ENCODE results near the gene GLOD5. TPM values are rescaled to one million over a fixed set of nuclear protein-coding genes. Genes with fewer than 3 reads are reported as not detected.

GLOD5 gene
- total and polyA plus RNA-seq, 9 of the 15 experiments (the other 6 are each of a cell fraction or from before 2014, with no cell fraction given), result 0.27 to 4.4 (median 2.2) TPM

DNA sequence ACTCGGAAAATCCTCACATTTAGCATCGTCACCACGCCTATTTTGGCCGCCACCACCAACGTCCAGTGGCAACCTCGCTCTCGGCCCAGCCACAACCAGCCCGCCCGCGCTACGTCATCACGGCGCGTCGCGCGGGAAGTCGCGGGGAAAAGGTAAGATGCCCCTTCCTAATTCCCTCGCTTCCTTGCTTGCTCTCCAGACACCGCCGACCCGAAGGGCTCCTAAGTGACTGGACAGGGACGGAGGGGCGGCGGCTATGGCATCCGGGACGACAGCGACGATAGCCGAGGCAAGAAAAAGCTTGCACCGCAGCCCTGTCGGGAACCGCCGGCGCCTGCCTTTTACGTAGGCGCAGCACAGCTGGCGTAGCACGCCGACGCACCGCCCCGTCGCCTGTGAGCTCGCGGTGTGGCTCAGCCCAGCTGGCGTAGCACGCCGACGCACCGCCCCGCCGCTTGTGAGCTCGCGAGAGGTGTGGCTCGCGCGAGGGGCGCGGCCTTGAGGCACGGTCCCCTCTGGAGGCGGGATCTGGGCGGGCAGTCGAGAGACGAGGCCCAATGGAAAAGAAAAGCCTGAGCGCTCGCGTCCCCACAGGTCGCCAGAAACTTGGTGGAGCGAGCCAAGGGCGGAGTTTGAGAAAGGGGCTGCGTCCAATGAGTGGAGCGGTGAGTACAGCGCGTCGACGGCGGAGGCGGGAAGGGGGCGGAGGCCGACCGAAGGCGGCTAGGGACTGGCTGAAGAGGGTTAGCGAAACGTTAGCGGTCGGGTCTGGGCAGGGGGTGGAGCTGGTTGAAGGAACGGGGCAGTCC is 39.9 kb downstream of the GLOD5 start, which contains the start of gene HDAC6 (continued):
- TF ChIP-seq ZNF395 (CRISPR knock-in tag; IDR thresholded peaks at IDR 0.05), result no peak
- no peak for TF ChIP-seq PBX2 (CRISPR knock-in tag; IDR thresholded peaks at IDR 0.05; ENCODE audit: low read depth)
- TF ChIP-seq PBX2 (tag; conservative IDR thresholded peaks at IDR 0.05; ENCODE audit: low read depth), result no peak
- no peak for TF ChIP-seq ZNF507 (tag; conservative IDR thresholded peaks at IDR 0.05)
- TF ChIP-seq YY1 (IDR thresholded peaks at IDR 0.05; ENCODE audit: borderline replicate concordance in 1 of 3, control insufficient read depth in 1 of 3, extremely low read depth in 1 of 3, insufficient read depth in 3 of 3, insufficient read length in 1 of 3, insufficient replicate concordance in 2 of 3, low read depth in 1 of 3, low read length in 2 of 3), result peak in 1 of 3 experiments; percentile 11
- TF ChIP-seq NR0B1 (IDR thresholded peaks at IDR 0.05; ENCODE audit: partially characterized antibody), result no peak
- TF ChIP-seq USF2 (CRISPR knock-in tag; IDR thresholded peaks at IDR 0.05), result no peak
- peak; percentile 100 for TF ChIP-seq TFAP4 (CRISPR knock-in tag; IDR thresholded peaks at IDR 0.05; ENCODE audit: borderline replicate concordance)
- TF ChIP-seq RAD21 (CRISPR knock-in tag; conservative IDR thresholded peaks at IDR 0.05 in 1 of 2, IDR thresholded peaks at IDR 0.05 in 1 of 2), result no peak
- no peak for TF ChIP-seq ETV1 (tag; conservative IDR thresholded peaks at IDR 0.05; ENCODE audit: low read depth)
- TF ChIP-seq ADNP (tag; IDR thresholded peaks at IDR 0.05), result no peak
- no peak for TF ChIP-seq KLF16 (IDR thresholded peaks at IDR 0.05)
- no peak for TF ChIP-seq PTBP1 (IDR thresholded peaks at IDR 0.05; ENCODE audit: low read depth, low read length)
- TF ChIP-seq PHTF2 (CRISPR knock-in tag; IDR thresholded peaks at IDR 0.05), result no peak
- no peak for TF ChIP-seq ZNF780A (CRISPR knock-in tag; IDR thresholded peaks at IDR 0.05)
- no peak for TF ChIP-seq MAFF (IDR thresholded peaks at IDR 0.05; ENCODE audit: low read length)
- TF ChIP-seq ZEB2 (IDR thresholded peaks at IDR 0.05), result no peak
